GM18861 (cell line): Measurements from ENCODE around the gene SHISA9.

Experiments
- ATAC-seq: cut with Tn5 transposase; IDR thresholded peaks from one replicate; pipeline ENCODE4 v1.9.1; 2021; ENCODE audit not compliant: unreplicated experiment

SHISA9 gene

DNA sequence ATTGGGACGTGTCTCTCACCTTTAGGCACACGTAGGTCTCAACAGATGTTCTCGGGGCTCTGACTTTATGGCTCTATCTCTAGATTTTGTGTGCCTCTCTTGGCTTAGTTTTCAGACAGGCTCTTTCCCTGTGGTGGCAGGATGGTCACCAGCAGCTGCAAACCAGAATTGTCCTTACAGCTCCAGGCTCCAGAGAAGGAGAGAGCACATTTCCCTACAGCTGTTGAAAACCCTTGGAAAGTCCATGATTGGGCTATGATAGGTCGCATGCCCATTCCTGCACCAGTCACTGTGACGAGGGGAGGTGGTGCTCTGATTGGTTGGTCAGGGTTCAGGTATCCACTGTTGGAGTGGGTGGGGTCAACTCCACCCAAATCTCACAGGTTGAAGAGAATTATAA lies 41.5 kb downstream of the SHISA9 start:
- ATAC-seq, result no peak

DNA sequence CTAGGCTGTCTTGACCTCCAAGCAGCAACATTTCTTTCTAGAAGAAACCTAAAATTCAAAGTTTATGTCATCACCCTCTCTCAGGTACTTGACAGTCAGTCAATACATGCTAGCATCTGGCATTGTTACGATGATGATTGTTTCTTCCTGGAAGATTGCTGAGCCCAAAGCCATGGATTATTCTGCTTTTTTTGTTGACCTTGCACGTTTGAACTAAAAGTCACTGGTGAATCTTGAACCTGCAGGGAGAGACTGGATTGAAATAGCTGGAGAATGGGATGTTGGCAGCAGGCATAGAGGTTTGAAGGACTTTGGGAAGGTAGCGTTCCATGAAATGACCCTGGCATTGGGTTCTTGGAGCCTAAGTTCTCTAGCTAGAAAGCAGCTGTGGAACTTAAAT lies 42.9 kb downstream of the SHISA9 start:
- no peak for ATAC-seq

DNA sequence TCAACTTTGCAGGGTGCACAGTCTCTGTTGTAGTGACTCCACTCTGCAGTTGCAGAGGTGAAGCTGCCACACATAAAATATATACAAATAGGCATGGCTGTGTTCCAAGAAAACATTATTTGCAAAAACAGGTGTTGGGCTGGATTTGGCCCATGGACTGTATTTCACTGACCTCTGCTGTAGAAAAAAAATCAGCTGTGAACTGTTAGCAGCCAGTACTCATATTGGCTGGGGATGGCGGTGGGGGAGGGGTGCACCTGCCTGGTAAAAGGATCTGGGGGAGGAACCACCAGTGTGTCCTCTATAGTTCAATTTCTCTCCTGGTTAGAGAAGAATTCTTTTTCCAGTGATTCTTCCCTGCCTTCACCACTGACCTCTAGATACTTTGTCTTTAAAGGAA lies 50.0 kb downstream of the SHISA9 start:
- no peak for ATAC-seq

DNA sequence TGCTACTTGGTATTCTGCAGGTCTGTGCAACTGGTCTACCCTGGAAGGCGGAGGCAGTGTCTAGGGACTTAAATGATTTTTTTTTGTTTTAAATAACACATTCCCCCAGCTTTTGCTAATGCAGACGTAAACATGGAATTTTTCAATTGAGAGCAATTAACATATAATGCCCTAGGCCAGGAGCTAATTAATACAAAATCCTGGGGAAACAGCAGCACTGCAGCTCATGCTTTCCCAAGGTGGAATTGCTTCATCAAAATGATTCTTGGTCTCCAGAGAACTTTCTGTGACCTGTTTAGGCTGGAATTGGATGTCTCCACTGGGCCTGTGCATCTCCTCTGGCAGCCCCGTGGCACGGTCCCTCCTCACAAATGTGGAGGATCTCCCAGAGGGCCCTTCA lies 50.6 kb downstream of the SHISA9 start:
- ATAC-seq, result no peak

DNA sequence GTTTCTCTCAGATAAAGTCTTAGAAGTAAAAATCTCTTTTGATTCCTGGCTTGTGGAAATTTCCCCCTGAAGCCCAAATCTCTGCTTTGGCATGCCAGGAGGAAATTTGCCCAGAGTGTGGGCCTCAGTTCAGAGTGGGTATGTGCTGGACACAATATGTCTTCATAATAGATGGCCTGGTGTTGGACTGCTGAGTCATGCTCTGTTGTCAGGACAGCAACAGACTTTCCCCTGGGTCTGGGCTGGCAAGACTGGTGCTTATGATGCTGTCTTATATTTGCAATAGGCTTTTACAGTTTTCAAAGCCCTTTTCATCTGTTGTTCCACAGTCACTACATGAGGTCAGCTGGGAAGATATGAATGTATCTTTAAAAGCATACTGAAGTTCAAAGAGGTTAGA lies 57.0 kb downstream of the SHISA9 start:
- no peak for ATAC-seq

DNA sequence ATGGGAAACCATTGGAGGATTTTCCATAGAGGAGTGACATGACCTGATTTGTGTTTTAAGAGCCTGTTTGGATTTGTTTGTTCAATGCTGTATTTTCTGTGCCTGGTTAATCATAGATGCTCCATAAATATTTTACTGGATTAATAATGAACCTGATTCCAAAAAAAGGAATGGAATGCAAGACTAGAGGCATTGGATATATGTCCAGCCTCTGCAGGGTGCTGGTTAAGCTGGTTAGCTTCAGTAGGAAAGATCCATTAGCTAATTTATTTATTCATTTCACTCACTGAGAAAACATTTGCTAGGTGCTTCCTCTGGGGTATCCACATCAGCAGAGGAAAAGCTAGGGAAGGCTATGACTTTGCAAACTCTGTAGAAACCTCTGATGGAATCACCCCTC lies 57.7 kb downstream of the SHISA9 start:
- no peak for ATAC-seq

DNA sequence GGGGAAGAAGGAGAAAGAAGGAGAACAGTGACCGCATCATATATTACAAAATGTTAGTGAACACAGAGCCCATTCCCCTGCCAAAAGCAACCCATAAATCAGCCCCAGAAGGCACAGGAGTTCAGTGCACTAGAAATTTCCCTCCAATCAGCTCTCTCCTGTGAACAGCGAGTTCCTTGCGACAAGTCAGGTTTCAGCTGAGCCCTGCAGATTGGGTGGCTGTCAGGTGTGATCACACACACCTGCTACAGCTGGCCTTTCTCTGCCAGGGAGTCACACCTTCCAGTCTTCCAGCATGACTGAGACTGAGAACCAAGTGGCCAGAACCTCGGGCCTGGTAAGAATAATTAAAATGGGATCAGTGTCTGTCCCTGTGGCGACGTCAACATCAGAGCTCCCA lies 60.2 kb downstream of the SHISA9 start:
- ATAC-seq, result no peak

DNA sequence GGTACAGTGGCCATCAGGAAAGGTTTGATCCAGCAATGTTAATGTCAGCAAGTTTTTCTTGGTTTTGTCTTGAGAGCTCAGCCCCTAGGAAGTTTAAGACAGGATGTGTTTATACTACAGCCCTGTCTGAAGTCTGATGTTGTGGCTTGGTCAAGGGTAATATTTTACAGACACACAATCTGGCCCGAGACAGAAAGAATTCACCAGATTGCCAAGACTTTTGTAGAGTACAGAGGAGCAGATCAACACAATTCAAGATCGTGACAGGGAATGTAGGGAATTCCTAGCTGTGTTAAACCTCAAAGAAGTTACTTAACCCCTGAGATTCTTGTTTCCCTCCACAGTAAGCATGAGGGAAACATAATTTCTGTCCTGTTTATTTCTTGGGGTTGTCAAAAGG lies 63.1 kb downstream of the SHISA9 start:
- ATAC-seq, result no peak

DNA sequence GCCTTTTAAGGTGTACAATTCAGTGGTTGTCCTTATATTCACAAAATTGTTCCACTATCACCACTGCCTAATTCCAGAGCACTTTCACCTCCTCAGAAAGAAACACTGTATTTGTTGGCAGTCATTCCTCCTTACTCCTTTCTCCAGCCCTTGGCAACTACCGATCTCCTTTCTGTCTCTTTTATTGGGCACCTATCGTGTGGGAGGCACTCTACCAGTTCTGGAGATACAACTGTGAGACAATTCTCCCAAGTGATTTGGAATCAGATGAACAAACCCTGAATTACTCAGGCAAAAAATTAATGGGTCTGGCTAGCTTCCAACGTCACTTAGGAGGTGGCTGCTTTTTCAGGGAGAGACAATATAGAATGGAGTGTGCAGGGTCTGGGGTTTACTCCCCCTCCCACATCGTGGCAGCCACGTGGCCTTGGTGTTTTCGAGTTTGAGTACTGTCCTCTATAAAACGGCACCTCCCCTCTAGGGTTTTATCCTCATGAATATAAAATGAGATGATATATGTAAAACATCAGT lies 63.9 kb downstream of the SHISA9 start:
- no peak for ATAC-seq

DNA sequence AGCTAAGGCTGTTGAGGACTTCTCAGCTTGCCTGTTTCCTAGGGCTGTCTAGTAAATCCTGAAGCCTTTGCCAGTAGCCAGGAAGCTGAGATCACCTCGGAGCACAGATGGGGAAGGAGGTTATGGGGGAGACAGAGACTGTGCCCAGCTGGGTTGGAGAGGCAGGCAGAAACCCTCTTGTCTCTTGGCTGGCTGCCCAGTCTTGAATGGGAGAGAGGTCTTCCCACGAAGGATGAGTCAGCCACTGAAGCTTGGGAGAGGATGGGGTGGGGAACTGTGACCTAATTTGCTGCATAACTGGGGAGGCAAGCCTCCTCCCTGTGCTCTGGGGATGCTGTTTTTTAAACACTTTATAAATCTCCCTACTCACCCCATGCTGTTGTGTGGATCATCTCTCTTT lies 69.8 kb downstream of the SHISA9 start:
- ATAC-seq, result no peak

DNA sequence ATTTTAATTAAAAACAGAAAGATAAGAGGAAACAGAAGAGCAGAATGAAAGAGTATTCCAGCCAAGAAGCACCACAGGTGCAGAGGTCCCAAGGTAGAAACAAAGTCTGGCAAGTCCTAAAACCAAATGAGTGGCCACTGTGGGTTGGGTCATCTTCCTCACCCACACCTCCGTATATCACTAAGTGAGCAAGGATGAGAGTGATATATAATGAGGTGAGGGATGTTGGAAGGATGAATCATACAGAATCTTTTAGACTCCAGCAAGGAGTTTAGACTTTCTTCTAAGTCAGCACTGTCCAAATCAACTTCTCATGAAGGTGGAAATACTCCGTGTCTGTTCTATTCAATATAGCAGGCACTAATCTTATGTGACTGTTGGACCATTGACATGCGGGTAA lies 70.8 kb downstream of the SHISA9 start:
- no peak for ATAC-seq

DNA sequence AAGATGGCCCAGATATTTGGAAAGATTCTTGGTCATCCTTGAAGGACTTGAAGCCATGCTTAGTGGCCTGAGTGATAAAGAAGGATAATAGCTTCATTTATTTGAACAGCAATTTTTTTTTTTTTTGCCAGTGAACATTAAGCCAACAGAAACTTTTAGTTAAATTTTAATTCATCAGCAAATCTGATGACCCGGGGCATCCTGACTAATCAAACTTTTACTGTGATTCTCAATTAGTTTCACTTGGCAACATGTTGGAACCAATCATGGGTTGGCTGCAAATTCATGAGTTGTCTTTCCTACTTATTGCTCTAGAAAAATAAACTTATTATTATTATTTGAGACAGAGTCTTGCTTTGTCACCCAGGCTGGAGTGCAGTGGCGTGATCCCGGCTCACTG lies 74.4 kb downstream of the SHISA9 start:
- ATAC-seq, result no peak

DNA sequence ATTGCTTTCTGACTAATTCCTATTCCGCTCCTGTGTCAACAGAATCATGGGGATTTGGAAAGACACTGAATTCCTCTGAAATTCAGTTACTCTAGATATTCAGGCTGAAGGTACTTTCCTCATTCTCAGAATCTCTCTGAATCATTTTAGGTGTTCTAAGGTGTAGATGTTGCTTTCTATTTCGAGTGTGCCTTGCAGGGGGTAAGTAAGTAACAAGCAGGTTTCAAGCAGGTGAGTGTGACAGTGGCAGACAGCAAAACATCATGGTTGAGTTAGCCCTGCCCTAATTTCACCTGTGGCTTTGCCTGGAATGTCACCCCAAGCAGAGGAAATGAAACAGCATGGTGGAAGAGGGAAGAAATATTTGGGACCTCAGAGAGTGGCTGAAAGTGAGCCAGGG lies 75.1 kb downstream of the SHISA9 start:
- ATAC-seq, result no peak

DNA sequence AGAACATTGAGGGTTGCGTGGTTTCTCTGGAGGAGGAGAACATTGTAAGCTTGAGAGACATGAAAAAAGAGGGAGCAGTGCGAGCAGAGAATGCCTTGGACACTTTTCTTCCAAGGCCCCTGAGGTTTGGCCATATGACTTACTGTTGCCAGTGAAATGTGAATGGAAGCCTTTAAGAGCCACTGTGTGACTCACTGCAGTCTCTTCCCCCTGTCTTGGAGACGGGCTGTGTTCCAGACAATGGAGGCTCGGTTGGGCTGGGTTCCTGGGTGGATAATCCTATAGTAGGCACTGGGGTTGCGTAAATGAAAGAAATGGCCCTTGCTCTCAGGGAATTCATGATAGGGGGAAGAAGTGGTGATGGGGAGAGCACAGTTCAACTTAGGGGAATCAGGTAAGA lies 75.5 kb downstream of the SHISA9 start:
- ATAC-seq, result no peak

DNA sequence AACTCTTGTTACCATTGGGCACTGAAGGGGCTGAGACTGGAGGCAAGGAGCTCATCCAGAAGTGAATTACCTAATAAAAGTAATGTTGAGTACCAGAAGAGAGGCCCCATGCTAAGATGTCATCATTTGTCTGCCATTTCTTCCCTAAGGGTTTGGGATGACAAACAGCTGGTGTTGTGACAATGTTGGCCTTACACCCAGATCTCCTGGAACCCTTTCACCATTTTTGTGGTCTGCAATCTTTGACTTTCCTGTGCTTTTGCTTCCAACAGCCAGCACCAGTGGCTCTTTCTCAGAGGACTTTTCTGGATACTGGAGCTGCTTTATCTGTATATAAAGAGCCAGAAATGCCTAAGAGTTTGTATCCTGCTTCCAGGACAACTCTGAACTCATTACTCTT lies 84.1 kb downstream of the SHISA9 start:
- ATAC-seq, result no peak

DNA sequence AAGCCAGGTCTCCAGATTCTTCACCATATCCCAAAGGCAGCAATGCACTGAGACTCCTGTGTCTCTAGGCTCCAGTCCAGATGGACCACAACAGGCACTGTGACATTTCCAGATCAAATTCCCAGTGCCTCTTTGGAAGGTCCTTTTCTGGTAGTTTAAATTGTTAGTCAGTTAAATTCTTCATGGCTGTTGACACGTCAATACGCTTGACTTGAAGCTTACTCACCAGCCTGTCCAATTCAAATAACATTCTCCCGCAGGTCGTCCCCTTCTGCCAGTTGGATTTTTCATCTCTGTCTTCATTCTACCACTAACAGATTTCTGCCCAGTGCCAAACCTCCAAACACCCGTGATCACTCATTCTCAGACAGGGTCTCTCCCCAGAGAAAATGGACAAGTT lies 86.7 kb downstream of the SHISA9 start:
- ATAC-seq, result no peak

DNA sequence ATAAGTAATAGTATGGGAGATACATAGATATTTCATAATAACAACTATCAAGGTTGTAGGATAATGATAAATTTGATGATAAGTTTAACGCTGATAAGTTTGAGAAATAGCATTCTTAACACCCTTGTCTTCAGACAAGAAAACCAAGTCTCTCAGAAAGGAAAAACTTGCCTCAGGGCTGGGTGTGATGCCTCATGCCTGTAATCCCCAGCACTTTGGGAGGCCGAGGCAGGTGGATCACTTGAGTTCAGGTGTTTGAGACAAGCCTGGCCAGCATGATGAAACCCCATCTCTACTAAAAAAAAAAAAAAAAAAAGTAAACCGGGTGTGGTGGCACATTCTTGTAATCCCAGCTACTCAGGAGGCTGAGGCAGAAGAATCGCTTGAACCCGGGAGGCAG lies 90.7 kb downstream of the SHISA9 start:
- no peak for ATAC-seq

DNA sequence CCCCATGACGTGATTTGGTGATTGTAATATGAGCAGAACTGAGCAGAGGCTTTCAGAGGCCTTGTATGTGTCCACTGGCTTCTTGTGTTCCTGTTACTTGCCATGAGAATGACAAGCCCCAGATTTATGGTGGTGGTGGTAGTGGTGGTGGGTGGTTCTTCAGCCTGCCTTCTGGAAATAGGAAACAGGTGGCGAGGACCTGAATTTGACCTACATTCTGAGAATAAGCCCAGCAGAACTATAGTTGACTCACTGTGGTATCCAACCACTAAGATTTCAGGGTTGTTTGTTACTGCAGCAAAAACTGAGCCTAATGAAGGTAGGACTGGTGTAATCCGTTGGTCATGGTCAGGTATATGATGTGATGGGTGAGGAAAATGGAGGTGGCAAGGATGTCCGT lies 93.0 kb downstream of the SHISA9 start:
- ATAC-seq, result no peak

DNA sequence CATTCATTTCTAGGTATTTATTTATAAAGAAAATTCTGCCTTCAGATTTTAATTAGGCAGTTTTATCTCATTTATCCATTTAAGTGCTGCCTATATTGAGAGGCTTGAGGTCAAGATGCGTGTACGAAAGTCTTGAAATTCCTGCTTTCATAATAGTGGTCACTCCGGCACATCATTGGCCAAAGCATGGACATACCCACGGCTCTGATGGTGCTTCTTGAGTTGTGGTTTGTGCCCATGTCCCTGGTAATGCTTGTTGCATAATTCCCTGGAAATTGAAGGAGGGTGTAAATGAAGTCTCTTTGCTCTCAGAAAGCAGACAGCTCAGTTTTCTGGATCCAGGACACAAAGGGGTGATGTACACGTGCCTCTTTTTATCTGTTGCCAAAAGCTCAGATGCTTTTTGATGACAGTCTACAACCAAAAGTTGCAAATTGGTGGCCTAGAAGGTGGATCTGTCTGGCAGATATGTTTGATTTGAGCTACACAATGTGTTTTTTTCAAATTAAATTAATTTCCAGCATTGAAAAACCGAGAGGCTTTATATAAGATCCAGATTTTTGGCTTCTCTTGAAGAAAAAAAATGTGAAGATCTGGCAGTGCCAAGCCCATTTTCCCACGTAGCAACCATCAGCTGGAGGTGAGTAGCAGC lies 94.4 kb downstream of the SHISA9 start:
- no peak for ATAC-seq

DNA sequence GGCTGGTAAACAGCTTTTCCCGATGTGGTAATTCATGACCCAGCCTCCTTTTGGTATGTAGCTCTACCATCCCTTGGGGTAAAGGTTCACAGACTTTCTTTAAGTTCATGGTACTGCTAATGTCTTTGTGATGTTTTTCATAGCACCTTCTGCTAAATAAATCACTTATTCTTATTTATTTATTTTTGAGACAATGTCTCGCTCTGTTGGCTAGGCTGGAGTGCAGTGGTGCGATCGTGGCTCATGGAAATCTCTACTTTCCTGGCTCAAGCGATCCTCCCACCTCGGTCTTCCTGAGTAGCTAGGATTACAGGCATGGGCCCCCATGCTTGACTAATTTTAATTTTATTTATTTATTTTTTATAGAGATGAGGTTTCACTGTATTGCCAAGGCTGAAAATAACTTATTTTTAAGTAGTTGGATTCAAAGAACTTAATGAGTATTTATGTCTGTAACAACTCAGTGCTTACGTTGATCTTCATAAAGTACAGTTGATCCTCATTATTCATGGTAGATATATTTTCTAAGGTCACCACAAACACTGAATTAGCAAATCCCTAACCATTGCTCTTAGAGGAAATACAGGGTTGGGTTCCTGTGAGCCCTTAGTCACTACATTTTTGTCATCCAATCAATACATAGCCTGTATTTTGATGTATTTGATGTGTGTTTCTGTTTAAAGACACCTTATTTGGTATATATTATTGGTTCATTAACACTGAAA lies 97.1 kb downstream of the SHISA9 start:
- ATAC-seq, result no peak

DNA sequence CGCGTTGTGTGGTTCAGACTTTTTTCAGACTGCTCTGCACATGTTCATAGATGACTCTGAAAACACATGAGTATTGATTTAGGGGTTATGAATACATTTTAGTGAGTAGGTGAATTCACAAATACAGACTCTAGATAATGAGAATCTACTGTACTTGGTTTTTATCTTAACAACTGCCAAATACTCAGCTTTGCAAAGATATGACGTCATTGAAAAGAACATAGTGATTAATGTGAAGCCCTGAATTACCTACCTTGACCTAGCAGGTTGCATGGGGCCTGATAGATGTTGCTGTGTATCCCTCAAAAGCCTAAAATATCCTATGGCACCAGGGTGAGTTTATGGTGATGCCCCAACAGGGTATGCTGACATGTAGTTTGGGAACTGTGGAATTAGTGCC lies 98.0 kb downstream of the SHISA9 start:
- ATAC-seq, result no peak

DNA sequence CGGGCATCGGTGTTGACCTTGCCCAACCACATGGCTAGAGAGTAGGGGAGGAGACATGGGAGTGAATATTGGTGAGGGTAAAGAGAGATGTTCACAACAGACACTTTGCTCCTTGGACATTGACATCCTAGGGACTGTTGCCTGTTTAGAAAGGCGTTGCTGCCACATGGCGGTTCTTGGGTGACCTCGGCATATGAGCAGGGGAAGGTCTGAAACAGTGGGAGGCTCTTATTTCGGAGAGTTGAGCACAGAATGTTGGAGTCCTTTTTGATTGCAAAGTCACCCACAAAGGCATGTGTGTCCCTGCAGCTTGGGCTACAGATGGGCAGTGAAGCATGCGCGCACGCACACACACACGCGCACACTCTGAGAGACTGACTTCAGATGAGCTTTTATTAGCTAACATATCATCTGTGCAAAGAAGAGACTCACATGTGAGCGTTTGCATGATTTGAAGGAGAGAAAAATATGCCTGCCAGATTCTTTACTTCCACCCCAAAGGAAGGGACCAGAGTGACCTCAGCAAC lies 104.4 kb downstream of the SHISA9 start:
- ATAC-seq, result no peak

DNA sequence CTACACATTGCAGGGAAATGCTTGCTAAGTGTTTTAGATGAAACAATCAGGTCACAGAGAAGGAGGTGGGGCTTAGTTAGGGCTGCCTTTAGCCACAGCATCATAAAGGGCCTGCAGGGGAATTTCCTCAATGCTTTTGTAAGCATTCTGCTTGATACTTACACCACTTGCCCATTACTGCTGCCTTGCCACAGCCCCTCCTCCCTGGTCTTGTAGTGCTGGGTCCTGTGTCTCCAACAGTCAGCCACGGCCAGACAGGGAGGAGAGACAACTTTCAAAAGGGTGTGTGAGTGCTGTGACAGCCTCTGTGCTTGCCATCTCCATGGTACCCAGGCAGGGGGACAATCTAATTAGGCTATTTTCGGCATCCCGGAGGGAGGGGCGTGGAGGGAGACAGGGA lies 111.2 kb downstream of the SHISA9 start:
- no peak for ATAC-seq
